Fibroblast of lung (primary cell): ENCODE results near the gene ZNF319. TPM values are rescaled to one million over a fixed set of nuclear protein-coding genes. Genes with fewer than 3 reads are reported as not detected.

Experiments used
- DNase-seq, 2 donors: peaks; one replicate each; pipeline versions ENCODE4 v3.0.0 to v3.0.0-alpha.2; 2010; ENCODE audit warnings: low read depth in 2 of 2
- H2AFZ ChIP-seq: 2 replicates; pipeline ENCODE4 v1.5.1; 2012; ENCODE audit warnings: low read length, control low read depth, inconsistent platforms
- H3K27ac ChIP-seq: 2 replicates; pipeline ENCODE4 v1.5.1; 2011; ENCODE audit warnings: low read length, control low read depth; ENCODE audit not compliant: insufficient read depth
- H3K27me3 ChIP-seq: 2 replicates; pipeline ENCODE4 v1.5.1; 2011; ENCODE audit warnings: mild to moderate bottlenecking, low read length; ENCODE audit not compliant: control insufficient read depth, insufficient read depth
- H3K36me3 ChIP-seq: 2 replicates; pipeline ENCODE4 v1.5.1; 2011; ENCODE audit warnings: low read length; ENCODE audit not compliant: control insufficient read depth, insufficient read depth
- H3K4me1 ChIP-seq: 2 replicates; pipeline ENCODE4 v1.5.1; 2011; ENCODE audit warnings: low read length; ENCODE audit not compliant: control insufficient read depth, insufficient read depth; ENCODE audit errors: extremely low read depth
- H3K4me2 ChIP-seq: 2 replicates; pipeline ENCODE4 v1.5.1; 2011; ENCODE audit warnings: low read length, control low read depth; ENCODE audit not compliant: insufficient read depth; ENCODE audit errors: extremely low read depth
- H3K4me3 ChIP-seq, 4 experiments: fragments of 200-600 bp in 1 of 4; sonication (generic) in 1 of 4; replicated peaks in 1 of 4; 2 replicates each; pipeline ENCODE4 v1.5.1; 2011 to 2016; ENCODE audit warnings: low read length in 4 of 4, low read depth in 3 of 4, mild to moderate bottlenecking in 3 of 4, control low read depth in 2 of 4, inconsistent platforms in 1 of 4, mixed read lengths in 1 of 4; ENCODE audit not compliant: insufficient read depth in 1 of 4; ENCODE audit errors: control extremely low read depth in 1 of 4
- H3K79me2 ChIP-seq: 2 replicates; pipeline ENCODE4 v1.5.1; 2012; ENCODE audit warnings: mild to moderate bottlenecking, low read length, inconsistent platforms; ENCODE audit not compliant: control insufficient read depth, insufficient read depth
- H3K9ac ChIP-seq: 2 replicates; pipeline ENCODE4 v1.5.1; 2011; ENCODE audit warnings: mild to moderate bottlenecking, low read length, control low read depth; ENCODE audit not compliant: insufficient read depth
- H3K9me3 ChIP-seq: 2 replicates; pipeline ENCODE4 v1.5.1; 2012; ENCODE audit warnings: low read depth, low read length; ENCODE audit not compliant: control insufficient read depth, insufficient read depth
- H4K20me1 ChIP-seq: 2 replicates; pipeline ENCODE4 v1.5.1; 2011; ENCODE audit warnings: low read length; ENCODE audit not compliant: control insufficient read depth, insufficient read depth; ENCODE audit errors: extremely low read depth
- CTCF ChIP-seq, 2 donors: IDR thresholded peaks in 1 of 2; conservative IDR thresholded peaks in 1 of 2; 1 replicate in 1 of 2; 2 replicates in 1 of 2; pipeline ENCODE4 v1.5.1; 2011 to 2012; ENCODE audit warnings: low read length in 2 of 2, control low read depth in 1 of 2, inconsistent platforms in 1 of 2, low read depth in 1 of 2, mild to moderate bottlenecking in 1 of 2
- EZH2 ChIP-seq: IDR thresholded peaks from 2 replicates; pipeline ENCODE4 v1.5.1; 2012; ENCODE audit warnings: low read length, control low read depth, mild to moderate bottlenecking; ENCODE audit errors: missing control alignments
- polyA plus RNA-seq, 2 donors: library from polyadenylated mRNA; depleted of rRNA in 1 of 2; stranded (reverse) in 1 of 2; unstranded in 1 of 2; fragments of >200 nt; gene quantifications; 2 replicates each; pipeline ENCODE4 v1.2.1, GENCODE V29; 2011 to 2012; ENCODE audit warnings: missing spikeins in 1 of 2
- total RNA-seq: library from RNA; depleted of rRNA; stranded (reverse); fragments of >200 nt; gene quantifications from 2 replicates; pipeline ENCODE4 v1.2.1, GENCODE V29; 2014

The ZNF319 gene
- total and polyA plus RNA-seq, 2 donors (not counting 1 experiment from before 2014, with no cell fraction given) = 2.6 to 4.1 TPM

- no peaks in the 10 kb centered on the region for H3K9me3 ChIP-seq
- H3K4me2 ChIP-seq = no peak overlapping the region
- H3K9ac ChIP-seq = no peak overlapping the region
- no peak overlapping the region for H3K4me3 ChIP-seq
- TF ChIP-seq CTCF (conservative IDR thresholded peaks at IDR 0.05 in 1 of 2, IDR thresholded peaks at IDR 0.05 in 1 of 2; ENCODE audit: low read depth in 1 of 2, low read length in 2 of 2) (no peak), EZH2 (no peak)
- H3K27me3 ChIP-seq = peaks cover 6% of the 10 kb centered on the region
- H3K27ac ChIP-seq = no peak overlapping the region
- no peaks in the 10 kb centered on the region for H4K20me1 ChIP-seq
- DNase-seq = peak in 1 of 2 donors; percentile 41
- no peaks in the 10 kb centered on the region for H3K79me2 ChIP-seq
- no peaks in the 10 kb centered on the region for H3K4me1 ChIP-seq
- H3K36me3 ChIP-seq = no peaks in the 10 kb centered on the region
- no peak overlapping the region for H2AFZ ChIP-seq
Observed at GRCh38 chr16:57966204-57966771, 34.2 kb downstream of the ZNF319 start.

- no peaks in the 10 kb centered on the region for H3K36me3 ChIP-seq
- H3K4me1 ChIP-seq = no peaks in the 10 kb centered on the region
- H3K27ac ChIP-seq = no peak overlapping the region
- H4K20me1 ChIP-seq = no peaks in the 10 kb centered on the region
- H3K9me3 ChIP-seq = no peaks in the 10 kb centered on the region
- no peak overlapping the region for H3K9ac ChIP-seq
- peaks cover 11% of the 10 kb centered on the region for H3K27me3 ChIP-seq
- TF ChIP-seq CTCF (conservative IDR thresholded peaks at IDR 0.05 in 1 of 2, IDR thresholded peaks at IDR 0.05 in 1 of 2; ENCODE audit: low read depth in 1 of 2, low read length in 2 of 2) (no peak), EZH2 (no peak)
- no peak overlapping the region for H3K4me3 ChIP-seq
- no peak overlapping the region for H2AFZ ChIP-seq
- DNase-seq = no peak
- no peak overlapping the region for H3K4me2 ChIP-seq
- no peaks in the 10 kb centered on the region for H3K79me2 ChIP-seq
Observed at GRCh38 chr16:57964157-57964700, 36.2 kb downstream of the ZNF319 start.

GRCh38 chr16:57962756-57963155, 37.7 kb downstream of the ZNF319 start:
- no peaks in the 10 kb centered on the region for H3K79me2 ChIP-seq
- no peaks in the 10 kb centered on the region for H4K20me1 ChIP-seq
- no peaks in the 10 kb centered on the region for H3K4me1 ChIP-seq
- TF ChIP-seq EZH2 = no peak
- TF ChIP-seq CTCF (conservative IDR thresholded peaks at IDR 0.05 in 1 of 2, IDR thresholded peaks at IDR 0.05 in 1 of 2; ENCODE audit: low read depth in 1 of 2, low read length in 2 of 2) = no peak
- no peak overlapping the region for H3K27ac ChIP-seq
- DNase-seq = no peak
- H3K9me3 ChIP-seq = no peaks in the 10 kb centered on the region
- H3K9ac ChIP-seq = no peak overlapping the region
- peaks cover 11% of the 10 kb centered on the region for H3K27me3 ChIP-seq
- H3K4me2 ChIP-seq = no peak overlapping the region
- H3K36me3 ChIP-seq = no peaks in the 10 kb centered on the region
- H3K4me3 ChIP-seq = no peak overlapping the region
- H2AFZ ChIP-seq = no peak overlapping the region
